Endothelial cell of umbilical vein (primary cell): ENCODE data around the gene MACF1. TPM values are rescaled to one million over a fixed set of nuclear protein-coding genes. Genes with fewer than 3 reads are reported as not detected.

Experiments used
- BruUV-seq: library from RNA; stranded (reverse); fragments of 400-500 nt; replicated peaks from 2 replicates; lab custom pipeline; 2021; lab: Mats Ljungman, UMichigan
- CTCF ChIA-PET: fragments of 300-600, 350-600 bp; sonication (Branson Sonifier 250); formaldehyde crosslinking; loops from one replicate; lab custom pipeline; 2021; ENCODE audit warnings: antibody characterized with exemption, inconsistent platforms; lab: Charles Lee
- POLR2A ChIA-PET: fragments of 300-600, 350-600 bp; sonication (Branson Sonifier 250); formaldehyde crosslinking; loops from one replicate; lab custom pipeline; 2021; ENCODE audit warnings: antibody characterized with exemption, inconsistent platforms; lab: Charles Lee
- DNase-seq: peaks from one replicate; pipeline ENCODE4 v3.0.0-alpha.2; 2011; ENCODE audit warnings: low read depth, low spot score
- FAIRE-seq: peaks from 2 replicates; lab custom pipeline; 2011; peaks lifted over from hg19 to GRCh38; lab: Jason Lieb, UNC
- H2AFZ ChIP-seq: 2 replicates; pipeline ENCODE4 v1.6.0; 2012; ENCODE audit warnings: low read depth, low read length, control low read depth, inconsistent platforms
- H3K27ac ChIP-seq: 2 replicates; pipeline ENCODE4 v1.5.1; 2011; ENCODE audit warnings: low read depth, mild to moderate bottlenecking, control low read depth, low read length, moderate library complexity; ENCODE audit not compliant: insufficient read depth
- H3K27me3 ChIP-seq, 2 experiments: 2 replicates each; pipeline versions ENCODE4 v1.6.0 to v1.6.1; 2011; ENCODE audit warnings: low read length in 2 of 2, mixed read lengths in 1 of 2; ENCODE audit not compliant: control insufficient read depth in 2 of 2, insufficient read depth in 2 of 2
- H3K36me3 ChIP-seq, 2 experiments: 2 replicates in 1 of 2; 3 replicates in 1 of 2; pipeline ENCODE4 v1.5.1; 2011; ENCODE audit warnings: low read length in 2 of 2, mild to moderate bottlenecking in 1 of 2, moderate library complexity in 1 of 2; ENCODE audit not compliant: control insufficient read depth in 2 of 2, insufficient read depth in 2 of 2; ENCODE audit errors: extremely low read depth in 1 of 2
- H3K4me1 ChIP-seq: 3 replicates; pipeline ENCODE4 v1.5.1; 2011; ENCODE audit warnings: mild to moderate bottlenecking, low read length; ENCODE audit not compliant: control insufficient read depth, insufficient read depth; ENCODE audit errors: extremely low read depth
- H3K4me2 ChIP-seq: 2 replicates; pipeline ENCODE4 v1.6.1; 2011; ENCODE audit warnings: low read length, control low read depth, mixed read lengths; ENCODE audit not compliant: insufficient read depth
- H3K4me3 ChIP-seq, 3 experiments: fragments of 200-600 bp in 1 of 3; sonication (generic), shearing (Covaris generic) in 1 of 3; replicated peaks in 1 of 3; 2 replicates each; pipeline ENCODE4 v1.5.1; 2011 to 2016; ENCODE audit warnings: control low read depth in 3 of 3, low read length in 3 of 3, mild to moderate bottlenecking in 2 of 3, inconsistent platforms in 1 of 3, low read depth in 1 of 3, moderate library complexity in 1 of 3; ENCODE audit not compliant: insufficient read depth in 1 of 3
- H3K79me2 ChIP-seq: 2 replicates; pipeline ENCODE4 v1.6.0; 2012; ENCODE audit warnings: low read length, inconsistent platforms; ENCODE audit not compliant: control insufficient read depth, insufficient read depth
- H3K9ac ChIP-seq: replicated peaks from 2 replicates; pipeline ENCODE3; 2011; ENCODE audit warnings: low read length, control low read depth; ENCODE audit not compliant: insufficient read depth; ENCODE audit errors: extremely low read depth
- H3K9me1 ChIP-seq: replicated peaks from 3 replicates; pipeline ENCODE4 v1.6.0; 2011; ENCODE audit warnings: mild to moderate bottlenecking, low read length; ENCODE audit not compliant: control insufficient read depth, insufficient read depth; ENCODE audit errors: extremely low read depth
- H3K9me3 ChIP-seq: replicated peaks from 2 replicates; pipeline ENCODE4 v1.5.1; 2012; ENCODE audit warnings: low read length, inconsistent platforms; ENCODE audit not compliant: control insufficient read depth, insufficient read depth
- H4K20me1 ChIP-seq: replicated peaks from 2 replicates; pipeline ENCODE3; 2011; ENCODE audit warnings: mild to moderate bottlenecking, low read length; ENCODE audit not compliant: control insufficient read depth, insufficient read depth; ENCODE audit errors: extremely low read depth
- CTCF ChIP-seq, 2 donors: IDR thresholded peaks; 1 replicate in 1 of 2; 2 replicates in 1 of 2; pipeline ENCODE4 v1.5.1; 2011; ENCODE audit warnings: low read length in 2 of 2, mild to moderate bottlenecking in 2 of 2, moderate library complexity in 2 of 2, control low read depth in 1 of 2, inconsistent platforms in 1 of 2, low read depth in 1 of 2; ENCODE audit not compliant: insufficient read depth in 1 of 2; ENCODE audit errors: extremely low read depth in 1 of 2
- FOS ChIP-seq: IDR thresholded peaks from 2 replicates; pipeline ENCODE4 v1.6.1; 2011; ENCODE audit warnings: mild to moderate bottlenecking, low read length, moderate library complexity, borderline replicate concordance; ENCODE audit not compliant: insufficient read depth
- GATA2 ChIP-seq: IDR thresholded peaks from 2 replicates; pipeline ENCODE4 v1.7.0; 2011; ENCODE audit warnings: low read depth, mild to moderate bottlenecking, moderate library complexity, mixed read lengths, low read length; ENCODE audit not compliant: insufficient read length, insufficient read depth
- MYC ChIP-seq: IDR thresholded peaks from one replicate; pipeline ENCODE4 v1.6.1; 2011; ENCODE audit warnings: mild to moderate bottlenecking, low read depth, low read length
- POLR2A ChIP-seq: IDR thresholded peaks from 2 replicates; pipeline ENCODE4 v1.6.1; 2012; ENCODE audit warnings: low read depth, mild to moderate bottlenecking, control low read depth, low read length
- POLR2AphosphoS5 ChIP-seq: IDR thresholded peaks from 2 replicates; pipeline ENCODE4 v1.6.1; 2012; ENCODE audit warnings: low read depth, mild to moderate bottlenecking, control low read depth, low read length, moderate library complexity; ENCODE audit not compliant: insufficient read depth
- dilution Hi-C: fragments of 300-500 bp; cut with MboI; formaldehyde crosslinking; loops from one replicate; pipeline ENCODE4 v1.15.0; 2019; ENCODE audit warnings: low sequenced_read_pairs; ENCODE audit not compliant: extremely low pct_ligation_motif_present
- intact Hi-C: fragments of 100-400 bp; cut with micrococcal nuclease; formaldehyde crosslinking; loops from one replicate; pipeline ENCODE4 v1.10.0; 2022
- polyA plus RNA-seq, 4 experiments: library from polyadenylated mRNA; depleted of rRNA in 3 of 4; stranded (reverse) in 3 of 4; unstranded in 1 of 4; fragments of >200 nt; gene quantifications; 2 replicates each; pipeline versions ENCODE4 v1.2.1 to v1.2.3, GENCODE V29; 2011 to 2012; ENCODE audit warnings: missing spikeins in 1 of 4
- total RNA-seq: library from RNA; stranded (reverse); gene quantifications from 2 replicates; pipeline ENCODE4 v1.2.3, GENCODE V29; 2021

Gene MACF1
- total and polyA plus RNA-seq, 2 donors (not counting 3 experiments of a cell fraction or from before 2014, with no cell fraction given), result 122 to 587 TPM

GRCh38 chr1:39216771-39217170 is 12.3 kb downstream of the MACF1 start:
- CTCF ChIA-PET, result interaction anchor here (1.4 to 4.8 kb wide), 2 partner anchors 12 to 24 kb away, joined by 4 to 41 read pairs; partner anchors contain the start of gene MACF1

More at GRCh38 chr1:39216771-39217170, 12.3 kb downstream of the MACF1 start:
- H3K9me1 ChIP-seq, result no peaks in the 10 kb centered on the region
- POLR2A ChIA-PET, result no interaction called here
- H3K9me3 ChIP-seq, result no peaks in the 10 kb centered on the region
- dilution Hi-C loops (no loop called here), intact Hi-C loops (no loop called here)
- peaks cover 33% of the 10 kb centered on the region for H3K4me1 ChIP-seq
- DNase-seq, result no peak
- no peak overlapping the region for H3K4me3 ChIP-seq
- BruUV-seq, result no TSS peak
- H3K79me2 ChIP-seq, result peaks cover 92% of the 10 kb centered on the region
- H3K27me3 ChIP-seq, result no peaks in the 10 kb centered on the region
- FAIRE-seq, result no peak
- H3K9ac ChIP-seq, result no peak overlapping the region
- no peaks in the 10 kb centered on the region for H3K36me3 ChIP-seq
- no peak overlapping the region for H3K4me2 ChIP-seq
- TF ChIP-seq MYC (no peak), FOS (no peak), POLR2AphosphoS5 (no peak), POLR2A (no peak), GATA2 (no peak), CTCF (IDR thresholded peaks at IDR 0.05; ENCODE audit: extremely low read depth in 1 of 2, insufficient read depth in 1 of 2, low read depth in 1 of 2, low read length in 2 of 2) (no peak)
- no peak overlapping the region for H2AFZ ChIP-seq
- peaks cover 12% of the 10 kb centered on the region for H4K20me1 ChIP-seq
- H3K27ac ChIP-seq, result no peak overlapping the region
